ENCODE data around the gene PPP2R2B. TPM values are rescaled to one million over a fixed set of nuclear protein-coding genes. Genes with fewer than 3 reads are reported as not detected.

Gene PPP2R2B
- total and polyA plus RNA-seq, 2 of the 4 experiments (the other 2 are of a cell fraction), result not detected

DNA sequence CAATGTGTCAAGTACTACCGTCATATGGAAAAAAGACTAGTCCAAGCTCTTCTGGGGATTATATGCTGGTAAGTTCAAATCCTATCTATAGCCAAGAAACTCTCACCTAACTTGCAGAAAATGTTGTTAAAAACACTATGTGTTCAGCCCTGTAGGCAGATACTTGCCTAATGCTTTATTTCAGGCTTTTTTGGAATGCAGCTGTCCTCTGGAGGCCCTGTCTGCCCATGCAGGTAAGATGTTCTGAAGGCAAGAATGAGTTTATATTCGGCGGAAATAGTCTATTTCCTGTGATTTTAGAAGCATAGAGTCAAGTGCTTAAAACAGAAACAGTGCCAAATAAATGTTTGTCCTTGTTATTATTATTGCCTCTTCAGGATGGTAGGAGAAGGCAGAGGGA lies 34.3 kb upstream of the PPP2R2B start:
- no peak overlapping the region for H3K9ac ChIP-seq (ENCODE audit: low read depth, low read length)
- H3K23ac ChIP-seq (ENCODE audit: low read depth, low read length), result no peak overlapping the region
- no peaks in the 10 kb centered on the region for H3K36me3 ChIP-seq (ENCODE audit: control insufficient read depth, insufficient read depth, low read length)
- no peak overlapping the region for H3K14ac ChIP-seq (replicated peaks; ENCODE audit: low read depth, low read length)
- TF ChIP-seq FOS (IDR thresholded peaks at IDR 0.05; ENCODE audit: low read depth, low read length) (no peak), RCOR1 (IDR thresholded peaks at IDR 0.05; ENCODE audit: insufficient replicate concordance, low read length) (no peak), SMC3 (IDR thresholded peaks at IDR 0.05; ENCODE audit: low read depth, low read length) (no peak), MAFK (IDR thresholded peaks at IDR 0.05; ENCODE audit: low read depth, low read length) (no peak), MAZ (IDR thresholded peaks at IDR 0.05; ENCODE audit: borderline replicate concordance, low read depth, low read length) (no peak), RAD21 (IDR thresholded peaks at IDR 0.05; ENCODE audit: low read length) (no peak), NFE2L2 (IDR thresholded peaks at IDR 0.05; ENCODE audit: low read depth, low read length) (no peak), POLR2A (IDR thresholded peaks at IDR 0.05; ENCODE audit: low read depth, low read length) (no peak), BHLHE40 (IDR thresholded peaks at IDR 0.05; ENCODE audit: low read depth, low read length) (no peak), CEBPB (IDR thresholded peaks at IDR 0.05; ENCODE audit: low read depth, low read length) (no peak), MXI1 (IDR thresholded peaks at IDR 0.05; ENCODE audit: borderline replicate concordance, low read depth, low read length) (no peak), RFX5 (IDR thresholded peaks at IDR 0.05; ENCODE audit: low read depth, low read length) (no peak), CHD1 (IDR thresholded peaks at IDR 0.05; ENCODE audit: low read depth, low read length) (no peak)
- TF ChIP-seq, protein P1, sequence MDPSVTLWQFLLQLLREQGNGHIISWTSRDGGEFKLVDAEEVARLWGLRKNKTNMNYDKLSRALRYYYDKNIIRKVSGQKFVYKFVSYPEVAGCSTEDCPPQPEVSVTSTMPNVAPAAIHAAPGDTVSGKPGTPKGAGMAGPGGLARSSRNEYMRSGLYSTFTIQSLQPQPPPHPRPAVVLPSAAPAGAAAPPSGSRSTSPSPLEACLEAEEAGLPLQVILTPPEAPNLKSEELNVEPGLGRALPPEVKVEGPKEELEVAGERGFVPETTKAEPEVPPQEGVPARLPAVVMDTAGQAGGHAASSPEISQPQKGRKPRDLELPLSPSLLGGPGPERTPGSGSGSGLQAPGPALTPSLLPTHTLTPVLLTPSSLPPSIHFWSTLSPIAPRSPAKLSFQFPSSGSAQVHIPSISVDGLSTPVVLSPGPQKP (IDR thresholded peaks at IDR 0.05; ENCODE audit: borderline replicate concordance, low read depth, low read length), result no peak
- TF ChIP-seq, protein P2, sequence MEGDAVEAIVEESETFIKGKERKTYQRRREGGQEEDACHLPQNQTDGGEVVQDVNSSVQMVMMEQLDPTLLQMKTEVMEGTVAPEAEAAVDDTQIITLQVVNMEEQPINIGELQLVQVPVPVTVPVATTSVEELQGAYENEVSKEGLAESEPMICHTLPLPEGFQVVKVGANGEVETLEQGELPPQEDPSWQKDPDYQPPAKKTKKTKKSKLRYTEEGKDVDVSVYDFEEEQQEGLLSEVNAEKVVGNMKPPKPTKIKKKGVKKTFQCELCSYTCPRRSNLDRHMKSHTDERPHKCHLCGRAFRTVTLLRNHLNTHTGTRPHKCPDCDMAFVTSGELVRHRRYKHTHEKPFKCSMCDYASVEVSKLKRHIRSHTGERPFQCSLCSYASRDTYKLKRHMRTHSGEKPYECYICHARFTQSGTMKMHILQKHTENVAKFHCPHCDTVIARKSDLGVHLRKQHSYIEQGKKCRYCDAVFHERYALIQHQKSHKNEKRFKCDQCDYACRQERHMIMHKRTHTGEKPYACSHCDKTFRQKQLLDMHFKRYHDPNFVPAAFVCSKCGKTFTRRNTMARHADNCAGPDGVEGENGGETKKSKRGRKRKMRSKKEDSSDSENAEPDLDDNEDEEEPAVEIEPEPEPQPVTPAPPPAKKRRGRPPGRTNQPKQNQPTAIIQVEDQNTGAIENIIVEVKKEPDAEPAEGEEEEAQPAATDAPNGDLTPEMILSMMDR (conservative IDR thresholded peaks at IDR 0.05; ENCODE audit: low read depth, low read length), result no peak
- TF ChIP-seq, protein P3, sequence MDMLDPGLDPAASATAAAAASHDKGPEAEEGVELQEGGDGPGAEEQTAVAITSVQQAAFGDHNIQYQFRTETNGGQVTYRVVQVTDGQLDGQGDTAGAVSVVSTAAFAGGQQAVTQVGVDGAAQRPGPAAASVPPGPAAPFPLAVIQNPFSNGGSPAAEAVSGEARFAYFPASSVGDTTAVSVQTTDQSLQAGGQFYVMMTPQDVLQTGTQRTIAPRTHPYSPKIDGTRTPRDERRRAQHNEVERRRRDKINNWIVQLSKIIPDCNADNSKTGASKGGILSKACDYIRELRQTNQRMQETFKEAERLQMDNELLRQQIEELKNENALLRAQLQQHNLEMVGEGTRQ (IDR thresholded peaks at IDR 0.05; ENCODE audit: low read depth, low read length), result no peak
- ChIA-PET POLR2A (ENCODE audit: unreplicated experiment) (no interaction called here), CTCF (no interaction called here)
- no peak overlapping the region for H2AK9ac ChIP-seq (replicated peaks; ENCODE audit: low read depth, low read length, poor library complexity)
- H4K8ac ChIP-seq (ENCODE audit: low read depth in 2 of 2, low read length in 2 of 2), result no peak overlapping the region
- H3K4me1 ChIP-seq (ENCODE audit: control insufficient read depth, insufficient read depth, low read length), result no peaks in the 10 kb centered on the region
- no peak overlapping the region for H4K5ac ChIP-seq (ENCODE audit: low read depth, low read length)
- no peak overlapping the region for H4K91ac ChIP-seq (ENCODE audit: insufficient read depth, low read depth, low read length)
- intact Hi-C loops (cut with micrococcal nuclease) (no loop called here), dilution Hi-C loops (cut with HindIII; ENCODE audit: low sequenced_read_pairs, unreplicated experiment) (no loop called here), in situ Hi-C loops (cut with MboI; ENCODE audit: low sequenced_read_pairs) (no loop called here)
- no TSS peak for BruUV-seq (replicated peaks)
- no peak overlapping the region for H2BK15ac ChIP-seq (ENCODE audit: low read depth, low read length)
- no peaks in the 10 kb centered on the region for H3K9me3 ChIP-seq (ENCODE audit: control insufficient read depth, insufficient read depth, low read length)
- no peaks in the 10 kb centered on the region for H3K27me3 ChIP-seq (ENCODE audit: control insufficient read depth, insufficient read depth, low read length)
- H3K18ac ChIP-seq (ENCODE audit: low read depth, low read length), result no peak overlapping the region
- no peak overlapping the region for H2AFZ ChIP-seq (replicated peaks; ENCODE audit: low read length, poor library complexity)
- DNase-seq (no peak), ATAC-seq (ENCODE audit: low read depth) (no peak)
- no peak overlapping the region for H3K4me3 ChIP-seq (ENCODE audit: insufficient read depth, low read depth, low read length)
- H3K79me1 ChIP-seq (ENCODE audit: low read depth in 1 of 2, low read length in 2 of 2), result no peaks in the 10 kb centered on the region
- no peak overlapping the region for H3K4ac ChIP-seq (ENCODE audit: low read depth, low read length)
- H3K56ac ChIP-seq (ENCODE audit: extremely low read depth, insufficient read depth, low read length), result no peak overlapping the region
- H3K4me2 ChIP-seq (ENCODE audit: low read depth, low read length), result no peak overlapping the region
- H2AK5ac ChIP-seq (ENCODE audit: low read depth, low read length), result no peak overlapping the region
- H3K27ac ChIP-seq (ENCODE audit: insufficient read depth, low read length), result no peak overlapping the region
- H2BK20ac ChIP-seq (ENCODE audit: low read depth, low read length), result no peak overlapping the region
- no peaks in the 10 kb centered on the region for H4K20me1 ChIP-seq (ENCODE audit: insufficient read depth, low read length)
- no peaks in the 10 kb centered on the region for H3K9me1 ChIP-seq (ENCODE audit: insufficient read depth, low read length)
- H2BK120ac ChIP-seq (ENCODE audit: low read depth, low read length), result no peak overlapping the region
- no peak overlapping the region for H2BK5ac ChIP-seq (ENCODE audit: low read depth, low read length, poor library complexity, severe bottlenecking)
- WGBS, 2 experiments (ENCODE audit: extremely low coverage in 2 of 2, insufficient read length in 1 of 2), result no CpG with 5 or more reads among the region's 3 CpGs
